Dermis blood vessel endothelial cell (primary cell): ENCODE measurements around the gene COL9A3. TPM values are rescaled to one million over a fixed set of nuclear protein-coding genes. Genes with fewer than 3 reads are reported as not detected.

Experiments
- DNase-seq: peaks from one replicate; pipeline ENCODE4 v3.0.0; 2010
- total RNA-seq: library from RNA; depleted of rRNA; stranded (reverse); fragments of >200 nt; gene quantifications from 2 replicates; pipeline ENCODE4 v1.2.3, GENCODE V29; 2014

The COL9A3 gene
- total RNA-seq, 1 donor from 2014 or later = 1.9 TPM

DNA sequence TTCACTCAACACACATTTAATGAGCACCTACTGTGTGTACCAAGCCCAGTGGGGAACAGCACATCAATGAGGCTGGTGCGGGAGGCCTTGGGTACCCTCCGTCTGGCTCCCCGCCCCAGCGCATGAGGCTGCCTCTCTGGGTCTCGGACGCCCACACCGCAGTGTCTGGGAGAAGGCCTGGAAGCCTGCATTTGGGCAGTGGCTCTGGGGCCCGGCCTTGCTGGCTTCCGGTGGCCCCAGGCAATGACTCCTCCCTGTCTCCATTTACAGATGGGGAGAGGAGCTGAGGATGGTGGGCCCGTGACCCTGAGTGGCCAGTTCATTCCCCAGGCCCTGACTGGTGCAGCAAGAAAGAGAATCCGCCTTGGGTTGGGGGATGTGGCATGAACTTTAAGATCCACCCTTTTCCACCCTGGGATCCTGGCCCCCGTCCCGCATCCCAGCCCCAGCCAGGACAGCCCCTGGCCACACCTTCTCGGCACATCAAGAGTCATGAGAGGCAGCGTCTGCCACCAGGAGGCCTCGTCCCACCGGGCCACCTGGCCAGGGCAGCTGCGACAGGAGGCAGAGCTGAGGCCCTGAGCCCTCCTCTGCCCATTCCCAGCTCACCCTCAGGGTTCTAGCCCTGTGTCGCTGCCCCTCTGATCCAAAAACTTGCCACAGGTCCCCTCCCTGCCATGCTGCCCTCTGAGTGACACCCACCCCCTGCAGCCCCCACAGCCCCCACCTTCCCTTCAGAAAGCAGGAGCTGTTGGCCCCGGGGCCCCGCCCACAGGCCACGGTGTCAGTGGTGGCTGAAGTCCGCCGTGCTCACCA is 38.0 kb upstream of the COL9A3 start:
- no peak for DNase-seq

DNA sequence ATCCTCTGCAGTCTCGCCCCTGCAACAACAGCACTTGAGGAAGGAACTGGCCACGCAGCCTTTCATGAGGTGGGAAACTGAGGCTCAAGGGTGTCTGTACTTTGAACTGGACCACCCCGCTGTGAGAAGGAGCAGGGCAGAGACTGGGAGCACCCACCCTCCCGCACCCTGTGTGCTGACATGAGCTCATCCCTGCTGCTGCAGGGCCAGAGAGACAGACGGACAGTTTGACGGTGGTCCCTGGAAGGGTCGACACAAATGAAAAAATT is 37.5 kb upstream of the COL9A3 start:
- no peak for DNase-seq

DNA sequence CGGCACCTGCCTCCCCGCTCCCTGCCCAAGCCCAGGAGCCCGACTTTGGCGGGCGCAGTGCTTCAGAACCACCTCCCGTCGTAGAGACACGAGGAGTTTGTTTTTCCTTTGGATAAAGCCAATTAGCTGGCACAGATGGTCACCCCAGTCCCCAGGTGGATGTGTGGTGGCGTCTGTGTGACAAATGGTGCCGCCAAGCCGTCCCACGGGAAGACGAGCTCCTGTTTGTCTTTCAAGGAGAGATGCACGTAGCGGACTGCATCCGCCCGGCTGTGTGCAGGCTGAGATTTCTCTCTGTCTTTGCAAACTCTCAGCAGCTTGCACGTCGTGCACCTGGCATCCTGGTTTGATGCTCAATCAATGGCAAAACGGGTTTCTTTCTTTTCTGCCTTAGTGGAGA is 36.6 kb upstream of the COL9A3 start:
- no peak for DNase-seq

DNA sequence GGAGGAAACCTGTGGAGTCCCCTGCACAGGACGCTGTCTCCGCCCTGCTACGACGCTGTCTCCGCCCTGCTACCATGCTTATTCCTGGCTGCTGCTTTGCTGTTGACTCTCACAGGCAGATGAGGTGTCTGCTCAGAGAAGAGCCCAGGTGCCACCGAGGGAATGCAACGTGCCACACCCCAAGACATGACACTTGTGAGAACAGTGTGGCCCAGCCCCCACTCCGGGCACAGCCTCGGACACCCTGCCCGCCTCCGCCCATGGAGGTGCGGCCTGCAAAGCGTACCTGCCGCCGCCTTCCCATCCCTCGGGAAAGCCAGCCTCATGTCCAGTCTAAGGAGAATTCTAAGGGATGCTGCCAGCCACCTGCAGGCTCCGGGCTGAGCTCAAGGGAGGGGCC is 36.2 kb upstream of the COL9A3 start:
- DNase-seq = no peak

DNA sequence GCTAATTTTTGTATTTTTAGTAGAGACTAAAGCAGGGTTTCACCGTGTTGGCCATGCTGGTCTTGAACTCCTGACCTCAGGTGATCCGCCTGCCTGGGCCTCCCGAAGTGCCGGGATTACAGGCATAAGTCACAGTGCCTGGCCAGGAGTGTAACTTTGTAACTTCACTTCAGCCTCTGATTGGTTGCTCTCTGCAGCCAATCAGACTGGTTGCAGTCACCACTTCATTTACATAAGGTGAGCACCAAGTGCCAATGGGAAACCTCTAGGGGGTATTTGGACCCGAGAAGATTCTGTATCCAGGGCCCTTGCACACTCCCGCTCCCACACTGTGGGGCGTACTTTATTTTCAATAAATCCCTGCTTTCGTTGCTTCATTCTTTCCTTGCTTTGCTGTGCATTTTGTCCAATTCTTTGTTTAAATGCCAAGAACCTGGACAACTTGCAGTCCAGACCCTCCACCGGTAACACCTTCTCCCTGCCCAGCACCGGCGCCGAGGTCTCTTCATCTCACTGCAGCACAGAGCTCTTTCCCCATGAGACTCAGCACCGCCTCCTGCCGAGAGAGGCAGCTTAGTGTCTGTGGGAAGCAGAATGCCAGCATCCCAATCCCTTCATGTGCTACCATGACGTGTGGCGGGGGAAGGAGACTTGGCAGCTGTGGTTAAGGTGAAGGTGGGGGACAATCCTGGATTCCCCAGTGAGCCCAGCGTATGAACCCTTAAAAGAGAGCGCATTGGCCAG is 34.5 kb upstream of the COL9A3 start:
- DNase-seq = peak; percentile 29

DNA sequence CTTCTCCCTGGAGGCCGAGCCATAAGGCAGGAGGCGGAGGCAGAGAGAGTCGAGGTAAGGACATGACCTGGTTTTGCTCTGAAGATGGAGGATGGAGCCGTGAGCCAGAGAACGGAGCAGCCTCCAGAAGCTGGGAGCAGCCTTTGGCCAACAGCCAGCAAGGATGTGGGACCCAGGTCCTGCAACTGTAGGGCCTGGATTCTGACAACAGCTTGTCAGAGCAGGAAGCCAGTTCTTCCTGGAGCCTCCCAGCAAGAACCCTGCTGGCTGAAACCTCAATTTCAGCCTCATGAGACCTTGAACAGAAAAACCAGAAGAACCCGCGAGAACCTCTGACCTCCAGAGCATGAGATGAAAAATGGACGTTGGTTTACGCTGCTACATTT is 34.0 kb upstream of the COL9A3 start:
- peak; percentile 61 for DNase-seq

GRCh38 chr20:62784497-62784896 is 32.4 kb upstream of the COL9A3 start:
- DNase-seq = no peak

GRCh38 chr20:62785393-62785792 is 31.5 kb upstream of the COL9A3 start:
- DNase-seq = no peak

GRCh38 chr20:62786157-62786556 is 30.7 kb upstream of the COL9A3 start:
- DNase-seq = no peak

- DNase-seq = peak; percentile 29
Measured at GRCh38 chr20:62787321-62787720, 29.5 kb upstream of the COL9A3 start.

- no peak for DNase-seq
Measured at GRCh38 chr20:62787866-62788265, 29.0 kb upstream of the COL9A3 start.

- no peak for DNase-seq
Measured at GRCh38 chr20:62788607-62789006, 28.2 kb upstream of the COL9A3 start.

GRCh38 chr20:62790075-62790474 is 26.8 kb upstream of the COL9A3 start:
- no peak for DNase-seq

- peak; percentile 96 for DNase-seq
Measured at GRCh38 chr20:62791301-62792181, 25.3 kb upstream of the COL9A3 start.

DNA sequence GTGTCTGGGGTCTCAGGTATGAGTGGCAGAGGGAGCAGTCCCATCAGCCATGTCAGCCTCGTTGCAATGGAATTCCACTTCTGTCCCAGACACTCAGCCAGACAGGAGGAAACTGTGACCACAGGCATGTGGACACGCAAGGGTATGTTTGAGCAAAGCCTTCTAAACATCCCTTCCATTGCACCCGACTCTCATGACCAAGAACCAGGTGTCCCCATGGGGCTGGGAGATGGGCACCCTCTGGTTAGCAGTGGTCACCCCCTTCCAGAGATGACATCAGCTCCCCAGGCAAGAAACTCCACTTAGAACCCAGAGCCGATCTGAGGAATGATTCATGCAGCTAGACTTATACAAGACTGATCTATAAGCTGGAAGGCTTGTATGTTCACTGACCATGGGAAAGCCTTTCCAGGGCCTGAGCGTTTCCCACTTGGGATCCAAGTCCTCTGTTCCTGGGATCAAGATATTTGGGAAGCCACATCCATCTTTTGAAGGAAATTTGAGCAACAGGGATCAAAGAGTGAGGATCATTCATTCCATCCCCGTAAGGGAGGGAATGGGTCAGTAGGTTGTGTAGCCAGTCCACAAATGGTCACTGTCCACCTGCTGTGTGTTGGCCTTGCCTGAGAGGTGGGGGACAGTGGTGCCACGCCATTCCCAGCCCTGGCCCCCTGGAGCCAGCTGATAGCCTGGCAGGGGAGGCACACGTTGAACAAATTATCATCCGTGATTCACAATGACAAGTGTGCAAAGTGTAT is 24.5 kb upstream of the COL9A3 start:
- DNase-seq = no peak

GRCh38 chr20:62792940-62793756 is 23.7 kb upstream of the COL9A3 start:
- DNase-seq = no peak

- peak; percentile 44 for DNase-seq
Measured at GRCh38 chr20:62793757-62794006, 23.2 kb upstream of the COL9A3 start.

DNA sequence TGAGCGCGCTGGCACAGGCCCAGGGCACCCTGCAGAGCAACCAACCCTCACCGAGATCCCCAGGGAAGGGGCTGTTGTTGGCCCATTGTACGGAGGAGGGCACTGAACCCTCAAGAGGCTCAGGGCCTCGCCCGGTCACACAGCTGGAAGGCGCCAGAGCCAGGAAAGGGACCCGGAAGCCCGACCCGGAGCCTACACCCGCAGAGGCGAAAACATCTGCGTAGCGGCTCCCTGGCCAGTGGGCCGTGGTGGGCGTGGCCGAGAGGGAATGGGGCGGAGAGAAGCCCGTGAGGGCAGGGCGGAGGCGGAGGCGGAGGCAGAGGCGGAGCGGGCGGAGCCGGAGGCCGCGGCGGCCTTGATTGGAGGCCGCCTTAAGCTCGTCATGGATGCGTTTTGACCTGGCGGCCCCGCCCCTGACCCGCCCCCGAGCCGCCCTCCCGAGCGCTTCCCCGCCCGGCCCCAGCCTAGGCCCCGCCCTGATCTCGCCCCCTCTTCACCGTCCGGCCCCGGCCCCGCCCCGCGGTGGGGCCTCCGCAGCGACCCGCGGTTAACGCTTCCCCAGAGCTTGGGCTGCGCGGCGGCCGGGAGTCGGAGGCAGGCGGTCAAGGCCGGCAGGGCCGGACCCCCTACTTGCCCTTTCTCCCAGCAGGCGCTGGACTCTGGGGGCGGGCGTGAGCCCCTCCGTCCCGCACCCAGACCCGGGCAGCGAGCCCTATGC is 22.7 kb upstream of the COL9A3 start:
- peak; percentile 97 for DNase-seq

GRCh38 chr20:62795023-62795761 is 21.7 kb upstream of the COL9A3 start:
- peak; percentile 61 for DNase-seq

- DNase-seq = no peak
Measured at GRCh38 chr20:62796699-62797491, 20.0 kb upstream of the COL9A3 start.
